Mesangial cell (primary cell): ENCODE measurements around the gene BCL2A1. TPM values are rescaled to one million over a fixed set of nuclear protein-coding genes. Genes with fewer than 3 reads are reported as not detected.

Experiments
- total RNA-seq: library from RNA; depleted of rRNA; stranded (reverse); fragments of >200 nt; gene quantifications from 2 replicates; pipeline ENCODE4 v1.2.3, GENCODE V29; 2015

The BCL2A1 gene
- not detected in 2 replicates for total RNA-seq

GRCh38 chr15:79970624-79971434 lies at the start of gene BCL2A1:
BCL2A1 (minus strand) TSS chr15:79971196; CDS start chr15:79971119, 77 bp downstream.

Other genes with a start within 250 kb of the BCL2A1 start
- gene MTHFS, start 74.2 kb downstream of the BCL2A1 start, total RNA-seq = 18.3 and 29.8 TPM in 2 replicates
- 67.9 and 77.7 TPM in 2 replicates for gene ZFAND6, start 88.5 kb upstream of the BCL2A1 start, total RNA-seq
- 45.0 and 51.2 TPM in 2 replicates for gene FAH, start 181.8 kb upstream of the BCL2A1 start, total RNA-seq